C4-2B (cell line): ENCODE measurements around the gene CYTH1.

ENCODE experiments used
- CTCF ChIP-seq: fragments of 450-650 bp; conservative IDR thresholded peaks from 2 replicates; pipeline ENCODE4 v1.5.1; 2017; ENCODE audit warnings: mild to moderate bottlenecking
- ZFX ChIP-seq: fragments of 450-650 bp; IDR thresholded peaks from 2 replicates; pipeline ENCODE4 v1.6.1; 2017

GRCh38 chr17:78665952-78666920 lies 115.8 kb downstream of the CYTH1 start:
- TF ChIP-seq CTCF (no peak), ZFX (no peak)
